H9 (cell line): ENCODE data around the gene PARVB. TPM values are rescaled to one million over a fixed set of nuclear protein-coding genes. Genes with fewer than 3 reads are reported as not detected.
A peak's percentile ranks its signal among the peaks of the same experiment; 100 is the strongest.

Experiments
- DNase-seq: peaks from one replicate; pipeline ENCODE4 v3.0.0-alpha.2; 2017
- H2AFZ ChIP-seq: one replicate; pipeline ENCODE4 v1.6.1; 2013; ENCODE audit warnings: mild to moderate bottlenecking, low read length, control low read depth, moderate library complexity
- H2AK5ac ChIP-seq: 2 replicates; pipeline ENCODE4 v1.6.1; 2013; ENCODE audit warnings: low read length, control low read depth, mixed read lengths; ENCODE audit not compliant: insufficient read length
- H2BK120ac ChIP-seq: one replicate; pipeline ENCODE4 v1.6.1; 2013; ENCODE audit warnings: low read depth, mild to moderate bottlenecking, low read length, control low read depth, inconsistent platforms; ENCODE audit not compliant: poor library complexity, severe bottlenecking
- H2BK12ac ChIP-seq: 2 replicates; pipeline ENCODE4 v1.6.1; 2013; ENCODE audit warnings: low read length, control low read depth, mixed read lengths, low read depth; ENCODE audit not compliant: insufficient read length
- H2BK15ac ChIP-seq: 2 replicates; pipeline ENCODE4 v1.6.1; 2013; ENCODE audit warnings: low read depth, low read length, control low read depth
- H2BK20ac ChIP-seq: one replicate; pipeline ENCODE4 v1.6.1; 2013; ENCODE audit warnings: low read depth, mild to moderate bottlenecking, low read length, control low read depth, inconsistent platforms; ENCODE audit not compliant: poor library complexity, severe bottlenecking
- H2BK5ac ChIP-seq: 2 replicates; pipeline ENCODE4 v1.6.1; 2013; ENCODE audit warnings: low read length, control low read depth, mixed read lengths; ENCODE audit not compliant: insufficient read length
- H3K14ac ChIP-seq: 2 replicates; pipeline ENCODE4 v1.6.1; 2013; ENCODE audit warnings: low read length, control low read depth; ENCODE audit not compliant: insufficient read depth
- H3K18ac ChIP-seq: 2 replicates; pipeline ENCODE4 v1.6.1; 2013; ENCODE audit warnings: low read depth, mild to moderate bottlenecking, mixed read lengths, low read length, control low read depth; ENCODE audit not compliant: insufficient read length
- H3K23ac ChIP-seq: 2 replicates; pipeline ENCODE4 v1.6.1; 2013; ENCODE audit warnings: low read length, control low read depth, mixed read lengths, low read depth; ENCODE audit not compliant: insufficient read length
- H3K23me2 ChIP-seq: 2 replicates; pipeline ENCODE4 v1.6.1; 2013; ENCODE audit warnings: low read depth, mild to moderate bottlenecking, mixed read lengths, low read length, control low read depth; ENCODE audit not compliant: insufficient read length, poor library complexity, severe bottlenecking
- H3K27ac ChIP-seq: 2 replicates; pipeline ENCODE4 v1.5.1; 2013; ENCODE audit warnings: low read length, control low read depth, mixed read lengths, low read depth; ENCODE audit not compliant: insufficient read length
- H3K27me3 ChIP-seq: 2 replicates; pipeline ENCODE4 v1.6.1; 2013; ENCODE audit warnings: low read length, control low read depth, inconsistent platforms; ENCODE audit not compliant: insufficient read depth
- H3K4ac ChIP-seq: 2 replicates; pipeline ENCODE4 v1.6.1; 2013; ENCODE audit warnings: low read depth, mild to moderate bottlenecking, control low read depth, inconsistent platforms, low read length, moderate library complexity
- H3K4me1 ChIP-seq: 2 replicates; pipeline ENCODE4 v1.6.1; 2013; ENCODE audit warnings: low read length, control low read depth, inconsistent platforms; ENCODE audit not compliant: insufficient read depth
- H3K4me2 ChIP-seq: 2 replicates; pipeline ENCODE4 v1.6.1; 2013; ENCODE audit warnings: low read length, control low read depth, mixed read lengths; ENCODE audit not compliant: insufficient read length, insufficient read depth
- H3K56ac ChIP-seq: 2 replicates; pipeline ENCODE4 v1.6.1; 2013; ENCODE audit warnings: low read depth, mild to moderate bottlenecking, mixed read lengths, low read length, control low read depth; ENCODE audit not compliant: insufficient read length
- H3K79me1 ChIP-seq: 2 replicates; pipeline ENCODE4 v1.6.1; 2013; ENCODE audit warnings: low read depth, mild to moderate bottlenecking, moderate library complexity, low read length, control low read depth, inconsistent platforms; ENCODE audit not compliant: insufficient read depth, poor library complexity, severe bottlenecking
- H3K79me2 ChIP-seq: 2 replicates; pipeline ENCODE4 v1.6.1; 2013; ENCODE audit warnings: low read length, control low read depth, inconsistent platforms; ENCODE audit not compliant: insufficient read depth
- H3K9ac ChIP-seq: 2 replicates; pipeline ENCODE4 v1.6.1; 2013; ENCODE audit warnings: low read length, control low read depth, mixed read lengths; ENCODE audit not compliant: insufficient read length; ENCODE audit errors: extremely low read depth
- H3K9me3 ChIP-seq: one replicate; pipeline ENCODE4 v1.6.1; 2013; ENCODE audit warnings: low read depth, low read length, inconsistent platforms; ENCODE audit not compliant: control insufficient read depth
- H3T11ph ChIP-seq: one replicate; pipeline ENCODE4 v1.6.1; 2013; ENCODE audit warnings: mild to moderate bottlenecking, low read length, control low read depth, inconsistent platforms
- H4K20me1 ChIP-seq: one replicate; pipeline ENCODE4 v1.6.1; 2013; ENCODE audit not compliant: control insufficient read depth, insufficient read length, insufficient read depth
- H4K5ac ChIP-seq: 2 replicates; pipeline ENCODE4 v1.6.1; 2013; ENCODE audit warnings: low read depth, mild to moderate bottlenecking, mixed read lengths, low read length, control low read depth; ENCODE audit not compliant: insufficient read length
- H4K8ac ChIP-seq: replicated peaks from 2 replicates; pipeline ENCODE4 v1.6.1; 2013; ENCODE audit warnings: low read length, control low read depth, mixed read lengths, low read depth; ENCODE audit not compliant: insufficient read length
- H4K91ac ChIP-seq: 2 replicates; pipeline ENCODE4 v1.6.1; 2013; ENCODE audit warnings: low read depth, mild to moderate bottlenecking, moderate library complexity, mixed read lengths, low read length, control low read depth; ENCODE audit not compliant: insufficient read length
- H3K27ac Mint-ChIP-seq, 3 experiments: 2 replicates in 2 of 3; 3 replicates in 1 of 3; pipeline ENCODE4 v1.8.0; 2020 to 2021; ENCODE audit warnings: mixed read lengths in 3 of 3, mild to moderate bottlenecking in 1 of 3, moderate library complexity in 1 of 3
- H3K27me3 Mint-ChIP-seq: 2 replicates; pipeline ENCODE4 v1.8.0; 2021; ENCODE audit warnings: low read depth, mild to moderate bottlenecking, moderate library complexity, mixed read lengths
- H3K36me3 Mint-ChIP-seq, 3 experiments: 2 replicates in 2 of 3; 3 replicates in 1 of 3; pipeline ENCODE4 v1.8.0; 2020 to 2021; ENCODE audit warnings: low read depth in 3 of 3, mixed read lengths in 3 of 3; ENCODE audit not compliant: insufficient read depth in 1 of 3
- H3K4me1 Mint-ChIP-seq, 2 experiments: 2 replicates each; pipeline ENCODE4 v1.8.0; 2020; ENCODE audit warnings: mixed read lengths in 2 of 2
- H3K4me3 Mint-ChIP-seq, 2 experiments: 2 replicates in 1 of 2; 3 replicates in 1 of 2; pipeline ENCODE4 v1.8.0; 2020 to 2021; ENCODE audit warnings: mild to moderate bottlenecking in 2 of 2, mixed read lengths in 2 of 2, moderate library complexity in 1 of 2
- H3K9me3 Mint-ChIP-seq, 2 experiments: 2 replicates in 1 of 2; 3 replicates in 1 of 2; pipeline ENCODE4 v1.8.0; 2020; ENCODE audit warnings: mild to moderate bottlenecking in 2 of 2, mixed read lengths in 2 of 2, moderate library complexity in 1 of 2
- WGBS: extraction: QIAGEN DNeasy Blood & Tissue Kit; methylation state at CpG from one replicate; pipeline ENCODE4 v1.1.7; 2013; ENCODE audit warnings: missing lambda C conversion rate, low lambda C conversion rate, mixed read lengths; ENCODE audit not compliant: insufficient read length; ENCODE audit errors: extremely low coverage; 5-methylcytosine and 5-hydroxymethylcytosine counted together
- total RNA-seq: library from RNA; stranded (reverse); gene quantifications from 2 replicates; pipeline ENCODE4 v1.2.1, GENCODE V29; 2021
- TF ChIP-seq, protein P1 (sequence below): fragments of 200-600 bp; sonication (generic); conservative IDR thresholded peaks from 3 replicates; pipeline ENCODE4 v1.8.0; 2021; ENCODE audit warnings: antibody characterized with exemption, mild to moderate bottlenecking

Gene PARVB
- total RNA-seq, 1 experiment from 2014 or later: 15.6 TPM

DNA sequence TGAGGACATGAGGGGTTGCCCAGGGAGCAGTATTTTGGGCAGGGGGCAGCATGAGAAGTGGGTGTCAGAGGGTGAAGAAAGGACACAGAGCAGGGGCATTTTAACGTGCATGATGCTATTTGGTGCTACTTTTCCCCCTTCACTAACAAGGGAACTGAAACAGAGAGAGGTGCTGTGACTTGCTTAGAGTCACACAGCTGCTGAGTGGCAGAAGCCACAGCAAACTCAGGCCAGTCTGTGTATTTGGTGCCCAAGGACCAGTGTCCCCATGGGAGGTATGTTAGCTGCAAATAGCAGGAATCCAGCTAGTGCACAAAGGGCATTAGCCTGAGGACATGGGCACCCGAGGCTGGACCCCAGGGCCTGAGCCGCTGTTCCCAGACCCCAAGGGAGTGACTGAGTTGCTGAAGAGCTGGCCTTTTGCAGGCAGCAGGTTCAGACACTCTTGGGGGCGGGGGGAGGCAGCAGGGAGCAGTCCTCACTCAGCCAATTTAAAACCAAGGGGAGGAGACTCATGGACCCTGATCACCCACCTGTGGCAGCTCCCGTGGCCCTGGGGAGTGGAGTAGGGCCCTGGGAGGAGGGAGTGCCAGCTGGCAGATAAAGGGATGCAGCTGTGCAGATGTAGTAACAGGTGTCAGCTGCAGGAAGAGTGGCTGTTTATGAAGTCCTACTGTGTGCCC is 171.2 kb downstream of the PARVB start:
- Histone ChIP-seq H2AFZ (no peak overlapping the region), H4K5ac (no peak overlapping the region), H4K20me1 (peaks cover 5% of the 10 kb centered on the region), H3K79me2 (no peaks in the 10 kb centered on the region), H3K18ac (no peak overlapping the region), H3K27me3 (no peaks in the 10 kb centered on the region), H2BK12ac (no peak overlapping the region), H3K4me1 (no peaks in the 10 kb centered on the region), H3K56ac (no peak overlapping the region), H2BK20ac (no peak overlapping the region), H3K4me2 (no peak overlapping the region), H3K23ac (no peak overlapping the region), H3K23me2 (no peaks in the 10 kb centered on the region), H3K79me1 (no peaks in the 10 kb centered on the region), H4K8ac (no peak overlapping the region), H3K27ac (no peak overlapping the region), H2BK120ac (no peak overlapping the region), H3K4ac (no peak overlapping the region), H3T11ph (no peak overlapping the region), H2BK5ac (no peak overlapping the region), H4K91ac (no peak overlapping the region), H2BK15ac (no peak overlapping the region), H3K14ac (no peak overlapping the region), H3K9me3 (no peaks in the 10 kb centered on the region), H3K9ac (no peak overlapping the region), H2AK5ac (no peak overlapping the region)
- Mint-ChIP-seq H3K4me3 (no peak overlapping the region), H3K27me3 (peaks cover 10% of the 10 kb centered on the region), H3K27ac (peak overlapping the region in 1 of 3 experiments; percentile 69; a peak in 1 of 7 replicates), H3K36me3 (no peaks in the 10 kb centered on the region; a peak in 1 of 7 replicates), H3K9me3 (no peaks in the 10 kb centered on the region), H3K4me1 (peaks cover 9 to 28% of the 10 kb centered on the region in 2 experiments)
- no peak for DNase-seq
- TF ChIP-seq, protein P1, sequence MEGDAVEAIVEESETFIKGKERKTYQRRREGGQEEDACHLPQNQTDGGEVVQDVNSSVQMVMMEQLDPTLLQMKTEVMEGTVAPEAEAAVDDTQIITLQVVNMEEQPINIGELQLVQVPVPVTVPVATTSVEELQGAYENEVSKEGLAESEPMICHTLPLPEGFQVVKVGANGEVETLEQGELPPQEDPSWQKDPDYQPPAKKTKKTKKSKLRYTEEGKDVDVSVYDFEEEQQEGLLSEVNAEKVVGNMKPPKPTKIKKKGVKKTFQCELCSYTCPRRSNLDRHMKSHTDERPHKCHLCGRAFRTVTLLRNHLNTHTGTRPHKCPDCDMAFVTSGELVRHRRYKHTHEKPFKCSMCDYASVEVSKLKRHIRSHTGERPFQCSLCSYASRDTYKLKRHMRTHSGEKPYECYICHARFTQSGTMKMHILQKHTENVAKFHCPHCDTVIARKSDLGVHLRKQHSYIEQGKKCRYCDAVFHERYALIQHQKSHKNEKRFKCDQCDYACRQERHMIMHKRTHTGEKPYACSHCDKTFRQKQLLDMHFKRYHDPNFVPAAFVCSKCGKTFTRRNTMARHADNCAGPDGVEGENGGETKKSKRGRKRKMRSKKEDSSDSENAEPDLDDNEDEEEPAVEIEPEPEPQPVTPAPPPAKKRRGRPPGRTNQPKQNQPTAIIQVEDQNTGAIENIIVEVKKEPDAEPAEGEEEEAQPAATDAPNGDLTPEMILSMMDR: no peak
- WGBS: no CpG with 5 or more reads among the region's 5 CpGs
